ENCODE results near the gene KCNG2. TPM values are rescaled to one million over a fixed set of nuclear protein-coding genes. Genes with fewer than 3 reads are reported as not detected.

KCNG2 gene
- total RNA-seq, 3 donors from 2014 or later (not counting 1 experiment from before 2014, with no cell fraction given) = not detected

- Histone ChIP-seq H3K27ac (ENCODE audit: low read length) (no peak overlapping the region), H3K36me3 (ENCODE audit: control insufficient read depth, insufficient read depth, low read length) (no peaks in the 10 kb centered on the region), H3K4me3 (ENCODE audit: low read length) (no peak overlapping the region), H3K9me3 (ENCODE audit: control insufficient read depth, insufficient read depth, low read length) (no peaks in the 10 kb centered on the region), H3K4me1 (ENCODE audit: control insufficient read depth, insufficient read depth, low read length) (no peaks in the 10 kb centered on the region), H3K27me3 (ENCODE audit: control insufficient read depth, insufficient read depth, low read length) (no peaks in the 10 kb centered on the region)
- no peaks in the 10 kb centered on the region for H3K27me3 Mint-ChIP-seq (ENCODE audit: low read depth in 2 of 2)
- no peak overlapping the region for H3K4me3 Mint-ChIP-seq
- intact Hi-C loops (cut with micrococcal nuclease) = no loop called here
- no peaks in the 10 kb centered on the region for H3K9me3 Mint-ChIP-seq
- WGBS (ENCODE audit: insufficient coverage) = 95% methylated on average over 12 of the region's 17 CpGs
- H3K36me3 Mint-ChIP-seq = no peaks in the 10 kb centered on the region
- ATAC-seq = no peak
- H3K4me1 Mint-ChIP-seq = peaks cover 0 to 8% of the 10 kb centered on the region in 2 donors
- DNase-seq = no peak
- TF ChIP-seq CTCF (IDR thresholded peaks at IDR 0.05) = no peak
- H3K27ac Mint-ChIP-seq = no peak overlapping the region
These were observed 125.3 kb downstream of the KCNG2 start for GRCh38 chr18:79922971-79923411.

GRCh38 chr18:79923896-79924585 is 126.3 kb downstream of the KCNG2 start:
- Mint-ChIP-seq H3K4me1 (peaks cover 7 to 13% of the 10 kb centered on the region in 2 donors), H3K27ac (no peak overlapping the region), H3K9me3 (peaks cover 2 to 3% of the 10 kb centered on the region in 2 donors), H3K27me3 (ENCODE audit: low read depth in 2 of 2) (no peaks in the 10 kb centered on the region), H3K4me3 (no peak overlapping the region), H3K36me3 (peaks cover 5% of the 10 kb centered on the region)
- Histone ChIP-seq H3K4me1 (ENCODE audit: control insufficient read depth, insufficient read depth, low read length) (no peaks in the 10 kb centered on the region), H3K36me3 (ENCODE audit: control insufficient read depth, insufficient read depth, low read length) (peaks cover 4% of the 10 kb centered on the region), H3K27ac (ENCODE audit: low read length) (no peak overlapping the region), H3K4me3 (ENCODE audit: low read length) (no peak overlapping the region), H3K9me3 (ENCODE audit: control insufficient read depth, insufficient read depth, low read length) (peaks cover 5% of the 10 kb centered on the region), H3K27me3 (ENCODE audit: control insufficient read depth, insufficient read depth, low read length) (no peaks in the 10 kb centered on the region)
- no peak for DNase-seq
- 97% methylated on average over 24 of the region's 26 CpGs for WGBS (ENCODE audit: insufficient coverage)
- intact Hi-C loops (cut with micrococcal nuclease) = no loop called here
- ATAC-seq = no peak
- no peak for TF ChIP-seq CTCF (IDR thresholded peaks at IDR 0.05)

- Histone ChIP-seq H3K27me3 (ENCODE audit: control insufficient read depth, insufficient read depth, low read length) (no peaks in the 10 kb centered on the region), H3K4me1 (ENCODE audit: control insufficient read depth, insufficient read depth, low read length) (no peaks in the 10 kb centered on the region), H3K27ac (ENCODE audit: low read length) (no peak overlapping the region), H3K36me3 (ENCODE audit: control insufficient read depth, insufficient read depth, low read length) (peaks cover 5% of the 10 kb centered on the region), H3K4me3 (ENCODE audit: low read length) (no peak overlapping the region), H3K9me3 (ENCODE audit: control insufficient read depth, insufficient read depth, low read length) (peaks cover 11% of the 10 kb centered on the region)
- Mint-ChIP-seq H3K27me3 (ENCODE audit: low read depth in 2 of 2) (no peaks in the 10 kb centered on the region), H3K36me3 (peaks cover 15% of the 10 kb centered on the region), H3K4me1 (peaks cover 9 to 14% of the 10 kb centered on the region in 2 donors), H3K9me3 (peaks cover 6 to 13% of the 10 kb centered on the region in 2 donors), H3K27ac (no peak overlapping the region), H3K4me3 (no peak overlapping the region)
- 93% methylated on average over 25 of the region's 25 CpGs for WGBS (ENCODE audit: insufficient coverage)
- intact Hi-C loops (cut with micrococcal nuclease) = no loop called here
- no peak for TF ChIP-seq CTCF (IDR thresholded peaks at IDR 0.05)
- ATAC-seq = no peak
- no peak for DNase-seq
These were observed 127.3 kb downstream of the KCNG2 start for GRCh38 chr18:79924814-79925731.

Measured in natural killer cell (primary cell).